ENCODE results near the gene POFUT1.

POFUT1 gene

GRCh38 chr20:32285082-32285620 lies 77.5 kb downstream of the POFUT1 start:
- DNase-seq: no peak

- no peak for DNase-seq
Measured at GRCh38 chr20:32285621-32286371, 78.1 kb downstream of the POFUT1 start.

DNA sequence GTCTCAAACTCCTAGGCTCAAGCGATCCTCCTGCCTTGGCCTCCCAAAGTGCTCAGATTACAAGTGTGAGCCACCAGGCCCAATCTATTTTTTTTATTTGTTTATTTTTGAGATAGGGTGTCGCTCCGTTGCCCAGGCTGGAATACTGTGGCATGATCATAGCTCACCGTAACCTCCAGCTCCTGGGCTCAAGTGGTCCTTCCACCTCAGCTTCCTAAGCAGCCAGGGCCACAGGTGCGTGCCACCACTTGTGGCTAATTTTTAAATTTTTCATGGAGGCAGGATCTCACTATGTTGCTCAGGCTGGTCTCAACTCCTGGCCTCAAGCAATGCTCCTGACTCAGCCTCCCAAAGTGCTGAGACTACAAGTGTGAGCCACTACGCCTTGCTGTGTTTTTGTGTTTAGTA lies 79.6 kb downstream of the POFUT1 start:
- DNase-seq: no peak

All from NCI-H1930 (cell line).